ENCODE results near the gene PBX3.

The PBX3 gene

GRCh38 chr9:125785248-125785751 is 38.1 kb downstream of the PBX3 start:
- CTCF ChIA-PET, result no interaction called here
- DNase-seq (ENCODE audit: extremely low spot score), result no peak
- TF ChIP-seq SUZ12 (IDR thresholded peaks at IDR 0.05) (no peak), FOXA1 (IDR thresholded peaks at IDR 0.05) (no peak), HDGF (IDR thresholded peaks at IDR 0.05; ENCODE audit: borderline replicate concordance) (no peak), NFRKB (IDR thresholded peaks at IDR 0.05) (no peak), BHLHE40 (IDR thresholded peaks at IDR 0.05; ENCODE audit: borderline replicate concordance) (no peak), SP1 (IDR thresholded peaks at IDR 0.05) (no peak), FOXM1 (IDR thresholded peaks at IDR 0.05; ENCODE audit: borderline replicate concordance) (no peak), L3MBTL2 (conservative IDR thresholded peaks at IDR 0.05) (no peak), FOXK2 (IDR thresholded peaks at IDR 0.05) (no peak), ARNT (IDR thresholded peaks at IDR 0.05) (no peak), TARDBP (IDR thresholded peaks at IDR 0.05) (no peak), LEF1 (IDR thresholded peaks at IDR 0.05; ENCODE audit: borderline replicate concordance) (no peak), PKNOX1 (IDR thresholded peaks at IDR 0.05) (no peak), ELF4 (IDR thresholded peaks at IDR 0.05) (no peak)
- POLR2A ChIA-PET, result no interaction called here

DNA sequence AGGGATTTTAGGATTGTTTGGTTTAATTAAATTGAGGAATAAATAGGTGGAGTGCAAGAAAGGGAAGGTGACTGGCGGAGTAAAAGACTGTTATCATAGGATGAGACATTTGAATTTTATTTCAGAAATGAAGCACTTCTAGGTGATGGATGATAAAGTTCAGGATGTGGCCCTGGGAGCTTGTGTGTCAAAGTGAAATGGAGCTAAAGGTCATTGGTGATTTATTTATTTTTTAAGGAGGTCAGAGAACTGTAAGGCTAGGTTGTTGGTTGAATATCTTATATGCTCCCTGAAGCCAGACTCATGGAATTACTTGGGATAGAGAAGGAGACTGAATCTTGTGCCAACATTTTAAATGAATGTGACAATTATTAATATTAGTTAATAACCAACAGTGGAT is 40.5 kb downstream of the PBX3 start:
- ChIA-PET POLR2A (no interaction called here), CTCF (no interaction called here)
- DNase-seq (ENCODE audit: extremely low spot score), result no peak
- TF ChIP-seq NFRKB (IDR thresholded peaks at IDR 0.05) (no peak), SUZ12 (IDR thresholded peaks at IDR 0.05) (no peak), FOXM1 (IDR thresholded peaks at IDR 0.05; ENCODE audit: borderline replicate concordance) (no peak), SP1 (IDR thresholded peaks at IDR 0.05) (no peak), HDGF (IDR thresholded peaks at IDR 0.05; ENCODE audit: borderline replicate concordance) (no peak), PKNOX1 (IDR thresholded peaks at IDR 0.05) (no peak), ELF4 (IDR thresholded peaks at IDR 0.05) (no peak), ZNF384 (IDR thresholded peaks at IDR 0.05) (no peak), CTBP1 (IDR thresholded peaks at IDR 0.05; ENCODE audit: borderline replicate concordance) (no peak), LEF1 (IDR thresholded peaks at IDR 0.05; ENCODE audit: borderline replicate concordance) (no peak), FOXK2 (IDR thresholded peaks at IDR 0.05) (no peak)

DNA sequence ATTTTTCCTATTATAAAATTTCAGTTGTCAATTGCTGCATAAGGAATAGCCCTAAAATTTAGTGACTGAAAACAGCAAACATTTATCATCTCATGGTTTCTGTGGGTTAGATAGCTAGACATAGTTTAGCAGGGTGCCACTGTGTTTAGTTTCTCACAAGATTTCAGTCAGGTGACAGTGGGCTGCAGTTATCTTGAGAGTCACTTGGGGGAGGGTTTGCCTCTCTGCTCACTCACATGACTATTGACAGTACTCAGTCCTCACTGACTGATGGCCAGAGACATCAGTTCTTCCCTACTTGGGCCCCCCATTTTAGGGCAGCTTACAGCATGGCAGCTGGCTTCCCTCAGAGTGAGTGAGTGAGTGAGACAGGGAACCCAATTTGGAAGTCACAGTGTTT is 42.0 kb downstream of the PBX3 start:
- DNase-seq (ENCODE audit: extremely low spot score), result no peak
- ChIA-PET POLR2A (no interaction called here), CTCF (no interaction called here)
- TF ChIP-seq SP1 (IDR thresholded peaks at IDR 0.05), result no peak
- TF ChIP-seq FOXM1 (IDR thresholded peaks at IDR 0.05; ENCODE audit: borderline replicate concordance), result no peak
- TF ChIP-seq FOXK2 (IDR thresholded peaks at IDR 0.05), result no peak
- TF ChIP-seq NFRKB (IDR thresholded peaks at IDR 0.05), result no peak
- TF ChIP-seq L3MBTL2 (conservative IDR thresholded peaks at IDR 0.05), result no peak
- TF ChIP-seq TARDBP (IDR thresholded peaks at IDR 0.05), result no peak
- TF ChIP-seq ELF4 (IDR thresholded peaks at IDR 0.05), result no peak
- TF ChIP-seq LEF1 (IDR thresholded peaks at IDR 0.05; ENCODE audit: borderline replicate concordance), result no peak
- no peak for TF ChIP-seq CTBP1 (IDR thresholded peaks at IDR 0.05; ENCODE audit: borderline replicate concordance)
- no peak for TF ChIP-seq SUZ12 (IDR thresholded peaks at IDR 0.05)
- TF ChIP-seq ARNT (IDR thresholded peaks at IDR 0.05), result no peak
- no peak for TF ChIP-seq ZNF384 (IDR thresholded peaks at IDR 0.05)
- no peak for TF ChIP-seq HDGF (IDR thresholded peaks at IDR 0.05; ENCODE audit: borderline replicate concordance)

- DNase-seq (ENCODE audit: extremely low spot score), result no peak
- TF ChIP-seq HDGF (IDR thresholded peaks at IDR 0.05; ENCODE audit: borderline replicate concordance) (no peak), L3MBTL2 (conservative IDR thresholded peaks at IDR 0.05) (no peak), ARNT (IDR thresholded peaks at IDR 0.05) (no peak), TARDBP (IDR thresholded peaks at IDR 0.05) (no peak), CTBP1 (IDR thresholded peaks at IDR 0.05; ENCODE audit: borderline replicate concordance) (no peak), SUZ12 (IDR thresholded peaks at IDR 0.05) (no peak), PKNOX1 (IDR thresholded peaks at IDR 0.05) (no peak), FOXK2 (IDR thresholded peaks at IDR 0.05) (no peak)
- ChIA-PET POLR2A (no interaction called here), CTCF (no interaction called here)
These were observed 47.5 kb downstream of the PBX3 start for GRCh38 chr9:125794708-125795107.

DNA sequence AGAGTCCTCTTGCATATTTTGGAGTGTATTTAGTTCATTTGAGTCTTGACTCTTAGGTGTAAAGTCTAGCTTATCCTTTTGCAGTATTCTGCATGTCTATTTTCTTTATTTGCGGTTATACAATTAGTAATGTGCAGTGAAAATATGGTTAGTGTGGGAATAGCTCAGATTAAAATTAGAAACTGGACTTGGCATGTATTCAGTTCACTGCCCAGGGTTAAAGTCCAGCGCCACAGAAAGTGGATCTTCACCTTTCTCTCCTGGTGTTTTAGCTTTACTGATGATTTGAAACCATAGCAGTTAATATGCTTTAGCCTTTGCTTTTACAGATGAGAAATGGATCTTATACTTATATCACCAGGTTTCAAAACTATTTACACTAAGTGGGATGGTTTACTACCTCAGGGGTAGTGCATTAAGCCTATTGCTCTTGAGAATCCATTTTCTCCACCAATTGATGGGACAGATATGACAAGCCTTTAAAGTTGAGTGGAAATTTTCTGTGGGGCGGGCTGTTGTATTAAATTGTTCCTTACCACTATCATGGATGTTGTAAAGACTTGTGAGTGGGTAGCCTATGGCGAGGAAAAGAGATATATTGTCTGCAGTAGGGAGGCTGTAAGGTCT is 48.9 kb downstream of the PBX3 start:
- POLR2A ChIA-PET, result no interaction called here
- TF ChIP-seq ELF4 (IDR thresholded peaks at IDR 0.05) (no peak), FOXK2 (IDR thresholded peaks at IDR 0.05) (no peak), ARNT (IDR thresholded peaks at IDR 0.05) (no peak), FOXA1 (IDR thresholded peaks at IDR 0.05) (no peak), L3MBTL2 (conservative IDR thresholded peaks at IDR 0.05) (no peak), TARDBP (IDR thresholded peaks at IDR 0.05) (no peak), PKNOX1 (IDR thresholded peaks at IDR 0.05) (no peak)
- CTCF ChIA-PET, result no interaction called here
- DNase-seq (ENCODE audit: extremely low spot score), result no peak

DNA sequence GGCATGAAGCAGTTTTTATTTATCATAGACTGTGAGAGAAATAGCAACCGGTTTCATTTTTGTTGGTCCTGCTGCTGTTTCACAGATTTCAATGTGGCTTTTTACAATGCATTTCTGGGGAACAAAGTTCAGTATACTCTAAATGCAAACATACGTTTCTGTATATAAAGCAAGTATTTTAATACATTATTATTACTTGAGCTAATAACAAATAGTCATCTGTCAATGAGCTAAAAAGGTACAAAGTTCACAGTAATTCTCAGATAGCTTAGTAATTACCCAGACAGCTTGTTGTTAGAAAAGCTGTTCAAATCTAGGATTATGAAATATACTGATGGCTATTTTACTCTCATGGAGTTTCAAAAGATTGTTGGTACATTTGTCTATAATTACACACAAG is 50.8 kb downstream of the PBX3 start:
- ChIA-PET POLR2A (no interaction called here), CTCF (no interaction called here)
- no peak for DNase-seq (ENCODE audit: extremely low spot score)
- TF ChIP-seq FOXM1 (IDR thresholded peaks at IDR 0.05; ENCODE audit: borderline replicate concordance) (no peak), ARNT (IDR thresholded peaks at IDR 0.05) (no peak), SP1 (IDR thresholded peaks at IDR 0.05) (no peak), FOXA1 (IDR thresholded peaks at IDR 0.05) (no peak), L3MBTL2 (conservative IDR thresholded peaks at IDR 0.05) (no peak), CTBP1 (IDR thresholded peaks at IDR 0.05; ENCODE audit: borderline replicate concordance) (no peak), SUZ12 (IDR thresholded peaks at IDR 0.05) (no peak), BHLHE40 (IDR thresholded peaks at IDR 0.05; ENCODE audit: borderline replicate concordance) (no peak), PKNOX1 (IDR thresholded peaks at IDR 0.05) (no peak)
